ENCODE results near the gene ZNF208. TPM values are rescaled to one million over a fixed set of nuclear protein-coding genes. Genes with fewer than 3 reads are reported as not detected.

The ZNF208 gene
- 0.47 and 1.1 TPM in 2 replicates for total RNA-seq

DNA sequence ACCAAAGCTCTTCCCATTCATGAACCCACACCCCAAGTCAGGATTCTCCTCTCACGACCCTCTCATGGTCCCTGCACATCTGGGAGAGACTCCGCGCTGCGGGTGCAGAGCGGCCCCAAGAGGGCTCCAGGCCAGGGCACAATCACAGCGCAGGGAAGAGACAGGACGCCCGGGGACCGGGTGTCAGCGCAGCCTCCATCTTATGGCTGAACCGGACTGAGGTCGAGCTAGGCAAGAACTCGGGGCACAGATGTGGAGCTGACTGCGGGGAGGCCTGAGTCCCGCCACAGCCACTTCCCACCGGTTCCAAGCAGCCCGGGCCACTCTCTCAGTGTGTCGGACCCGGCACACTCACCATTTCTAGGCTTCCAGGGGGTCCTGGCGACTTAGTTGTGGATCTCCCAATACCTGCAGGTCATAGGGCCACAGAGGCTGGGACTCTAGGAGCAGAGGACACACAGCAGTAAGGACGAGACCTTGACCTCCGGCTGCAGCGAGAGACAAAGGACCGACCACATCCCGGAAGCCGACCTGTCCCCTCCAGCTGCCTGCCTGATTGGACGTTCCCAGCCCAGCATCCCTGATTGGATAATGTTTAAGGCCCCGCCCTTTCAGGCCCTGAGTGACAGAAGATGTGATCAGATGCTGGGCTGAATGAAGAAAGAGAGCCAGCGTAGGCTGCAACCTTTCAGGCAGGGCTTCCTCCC is at the start of gene ZNF208:
ZNF208 (minus strand) TSS at position 507 of the 707 bp plus-strand sequence; CDS start at position 358, 149 bp downstream.

Other genes starting within 250 kb of the ZNF208 start
- 2.3 and 2.9 TPM in 2 replicates for gene ZNF100, start 243.4 kb downstream of the ZNF208 start, total RNA-seq
- gene ZNF43, start 174.8 kb downstream of the ZNF208 start, total RNA-seq = 2.0 and 2.9 TPM in 2 replicates
- 0.76 and 0.86 TPM in 2 replicates for gene ZNF257, start 41.5 kb upstream of the ZNF208 start, total RNA-seq
- gene ZNF676, start 186.0 kb upstream of the ZNF208 start, total RNA-seq = 0.23 TPM in 2 replicates